NCI-H748 (cell line): Measurements from ENCODE around the gene HOOK2.
A peak's percentile ranks its signal among the peaks of the same experiment; 100 is the strongest.

ENCODE experiments used
- DNase-seq: peaks from one replicate; lab custom pipeline; 2025; ENCODE audit not compliant: unreplicated experiment; lab: John Stamatoyannopoulos, UW

HOOK2 gene

GRCh38 chr19:12783849-12784393 is 8.6 kb upstream of the HOOK2 start:
- no peak for DNase-seq

GRCh38 chr19:12783291-12783848 is 8.0 kb upstream of the HOOK2 start:
- DNase-seq = no peak

DNA sequence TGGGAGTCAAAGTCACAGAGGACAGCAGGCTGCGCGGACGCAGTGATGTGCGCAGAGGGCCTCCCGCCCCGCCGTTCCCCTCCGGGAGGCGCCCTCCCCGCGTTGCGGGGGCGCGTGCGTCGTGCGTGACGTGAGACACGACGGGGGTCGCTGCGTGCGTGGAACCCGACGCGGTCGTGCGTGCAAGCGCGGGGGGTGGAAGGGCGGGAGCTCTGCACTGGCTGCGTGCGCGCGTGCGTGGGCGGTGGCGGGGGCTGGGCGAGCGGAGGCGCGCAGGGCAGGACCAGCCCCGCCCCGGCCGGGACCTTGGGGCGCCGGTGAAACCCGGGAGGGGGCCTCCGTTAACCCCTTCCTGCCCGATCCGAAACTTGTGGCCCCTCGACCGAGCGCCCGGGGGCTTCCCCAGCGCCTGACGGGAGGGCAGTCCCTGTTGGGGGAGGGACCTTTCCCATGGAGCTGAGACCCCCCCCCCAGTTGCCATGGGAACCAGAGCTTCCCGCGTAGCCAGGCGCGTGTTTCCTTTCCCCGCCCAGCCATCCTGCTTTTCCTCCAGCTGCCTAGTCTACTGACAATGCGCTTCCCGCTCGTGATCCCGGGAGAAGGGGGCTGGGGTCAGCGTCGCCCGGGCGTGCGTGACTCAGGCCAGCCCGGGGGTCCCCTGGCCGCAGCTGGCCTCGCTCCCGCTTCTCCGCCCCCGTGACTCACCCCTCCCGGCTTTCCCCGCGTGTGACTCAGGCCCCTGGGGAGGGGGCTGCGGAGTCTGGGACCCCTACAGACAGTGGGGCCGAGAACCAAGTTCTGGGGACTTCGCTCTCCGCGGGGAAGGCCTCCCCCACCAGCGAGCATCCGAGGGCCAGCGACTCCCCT is 7.3 kb upstream of the HOOK2 start:
- peak; percentile 78 for DNase-seq

GRCh38 chr19:12782174-12782423 is 6.7 kb upstream of the HOOK2 start:
- DNase-seq = no peak

- DNase-seq = peak; percentile 16
Observed at GRCh38 chr19:12779162-12779993, 4.0 kb upstream of the HOOK2 start.

DNA sequence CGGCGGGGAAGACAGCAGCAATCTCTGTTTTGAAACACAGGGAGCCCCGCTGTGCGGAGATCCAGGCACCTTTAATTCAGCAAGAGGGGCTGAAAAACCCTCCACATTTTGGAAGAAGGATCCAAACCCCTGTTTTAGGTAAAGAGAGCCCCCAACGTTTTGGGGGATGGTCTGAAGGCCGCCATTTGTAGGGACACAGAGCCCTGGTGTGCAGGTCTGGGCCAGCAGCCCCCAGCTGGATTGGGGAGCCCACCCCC is 3.5 kb upstream of the HOOK2 start:
- no peak for DNase-seq

- peak; percentile 76 for DNase-seq
Observed at GRCh38 chr19:12778017-12778904, 2.9 kb upstream of the HOOK2 start.

DNA sequence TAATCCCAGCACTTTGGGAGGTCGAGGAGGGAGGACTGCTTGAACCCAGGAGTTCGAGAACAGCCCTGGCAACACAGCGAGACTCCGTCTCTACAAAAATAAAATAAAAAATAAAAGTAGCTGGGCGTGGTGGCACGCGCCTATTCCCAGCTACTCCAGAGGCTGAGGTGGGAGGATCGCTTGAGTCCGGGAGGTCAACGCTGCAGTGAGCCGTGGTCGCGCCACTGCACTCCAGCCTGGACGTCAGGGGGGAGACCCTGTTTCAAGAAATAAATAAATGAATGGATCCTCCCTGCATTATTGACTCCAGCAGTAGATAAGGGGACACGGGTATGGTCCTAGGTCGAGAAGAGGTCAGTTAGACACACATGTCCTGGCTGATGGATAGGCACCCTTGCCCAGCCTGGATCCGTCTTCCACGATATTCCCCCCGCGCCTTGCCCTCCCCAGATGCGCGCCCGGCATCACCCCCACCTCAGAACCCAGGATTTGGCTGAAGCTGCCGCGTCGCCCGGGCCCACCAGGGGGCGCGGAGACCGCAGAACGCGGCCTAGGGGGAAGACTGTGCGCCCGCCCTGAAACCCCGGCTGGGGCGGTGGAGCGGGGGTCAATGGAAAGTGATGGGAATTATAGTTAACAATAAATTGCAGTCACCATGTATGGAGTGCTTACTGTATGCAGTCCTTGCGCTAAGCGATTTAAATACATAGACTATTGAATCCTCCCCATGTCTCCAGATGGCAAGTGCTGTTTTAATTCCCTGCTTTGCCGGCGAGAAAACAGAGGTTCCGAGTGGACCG is 2.1 kb upstream of the HOOK2 start:
- peak; percentile 78 for DNase-seq

DNA sequence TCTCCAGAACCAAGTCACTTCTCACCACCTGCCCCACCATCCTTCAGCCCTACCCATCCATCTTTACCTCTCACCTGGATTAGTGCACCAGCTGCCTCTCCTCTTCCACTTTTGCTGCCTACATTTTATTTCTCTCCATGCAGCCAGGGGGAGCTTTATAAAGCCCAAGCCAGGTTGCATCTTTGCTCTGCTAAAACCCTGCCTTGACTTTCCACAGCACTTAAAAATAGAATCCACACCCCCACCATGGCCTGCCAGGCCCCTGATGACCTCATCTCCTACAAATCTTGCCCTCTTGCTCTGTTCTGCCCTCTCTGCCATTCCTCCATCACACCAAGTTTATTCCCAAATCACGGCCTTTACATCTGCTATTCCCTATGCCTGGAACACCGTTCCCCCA is 1.8 kb downstream of the HOOK2 start:
- DNase-seq = no peak

GRCh38 chr19:12772323-12772722 is 3.0 kb downstream of the HOOK2 start:
- DNase-seq = no peak

DNA sequence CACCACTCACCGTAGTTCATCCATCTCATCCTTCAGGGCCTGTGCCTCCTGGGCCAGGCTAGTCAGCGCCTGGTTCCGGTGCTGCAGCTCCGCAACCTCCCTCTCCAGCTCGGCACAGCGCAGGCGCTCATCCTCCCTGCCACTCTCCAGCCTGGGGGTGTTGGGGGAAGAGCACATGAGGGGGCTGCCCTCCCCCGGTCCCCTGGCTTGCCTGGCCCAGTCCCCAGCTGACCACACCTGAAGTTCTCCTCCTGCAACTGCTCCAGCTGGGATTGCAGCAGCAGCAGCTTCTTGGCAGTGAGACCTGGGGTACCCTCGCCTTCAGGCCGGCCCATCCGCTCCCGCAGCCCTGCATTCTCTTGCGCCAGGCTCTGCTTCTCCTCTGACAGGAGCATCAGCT is 4.4 kb downstream of the HOOK2 start:
- no peak for DNase-seq

DNA sequence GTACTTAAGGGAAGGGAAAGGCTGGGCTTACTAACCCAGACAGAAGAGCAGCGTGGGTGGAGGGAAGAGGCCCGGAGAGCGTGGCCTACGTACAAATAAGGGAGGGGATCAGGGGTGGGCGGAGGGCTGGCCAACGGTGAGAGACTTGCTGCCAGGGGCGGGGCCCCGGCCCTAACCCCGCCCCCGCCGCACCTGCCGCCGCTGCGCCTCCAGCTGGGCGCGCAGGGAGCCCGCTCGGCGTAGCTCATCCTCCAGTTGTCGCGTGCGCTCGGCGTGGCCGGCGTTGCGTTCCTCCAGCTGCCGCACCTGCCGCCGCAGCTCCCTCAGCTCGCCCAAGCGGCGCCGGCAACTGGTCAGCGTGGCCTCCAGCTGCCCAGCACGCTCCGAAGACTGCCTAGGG is 5.7 kb downstream of the HOOK2 start:
- DNase-seq = peak; percentile 92

GRCh38 chr19:12767666-12768065 is 7.7 kb downstream of the HOOK2 start:
- DNase-seq = no peak

DNA sequence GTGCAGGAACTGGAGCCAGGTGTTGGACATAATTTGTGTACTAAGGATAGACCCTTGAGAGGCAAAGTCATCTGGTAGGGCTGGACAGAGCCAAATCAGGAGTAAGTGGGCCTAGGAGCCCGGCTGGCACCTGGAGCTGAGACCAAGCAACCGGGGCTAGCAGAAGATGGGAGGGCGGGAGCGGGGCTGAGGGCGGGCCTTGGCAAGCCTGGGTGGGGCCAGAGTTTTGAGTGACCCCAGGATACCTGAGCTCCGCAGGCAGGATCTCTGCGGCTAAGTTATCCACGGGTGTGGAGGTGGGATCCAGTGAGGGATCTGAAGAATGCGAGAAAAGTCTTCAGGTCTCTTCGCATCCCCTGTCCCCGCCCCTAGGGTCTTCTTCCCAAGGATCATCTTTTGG is 8.2 kb downstream of the HOOK2 start:
- no peak for DNase-seq

DNA sequence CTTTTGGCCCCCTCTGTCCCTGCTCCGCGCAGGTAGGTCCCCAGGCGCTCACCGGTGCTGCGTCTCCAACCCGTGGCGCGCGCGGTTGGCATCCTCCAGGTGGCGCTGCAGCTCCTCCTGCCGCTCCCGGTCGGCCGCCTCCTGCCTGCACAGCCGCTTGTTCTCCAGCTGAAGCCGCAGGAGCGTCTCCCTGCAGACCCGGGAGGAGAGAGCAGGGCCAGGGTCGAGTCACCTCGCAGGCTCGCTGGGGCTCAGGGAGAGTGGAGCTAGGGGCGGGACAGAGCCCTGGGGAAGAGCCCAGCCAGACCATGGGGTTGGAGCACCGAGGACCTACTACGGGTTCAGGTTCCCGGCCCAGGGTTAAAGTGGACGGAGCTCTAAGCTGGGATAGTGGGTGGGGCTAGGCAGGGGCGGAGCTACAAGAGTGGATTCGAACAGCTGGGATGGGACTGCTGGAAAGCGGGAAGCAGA is 9.3 kb downstream of the HOOK2 start:
- peak; percentile 66 for DNase-seq

GRCh38 chr19:12764698-12765097 is 10.7 kb downstream of the HOOK2 start:
- DNase-seq = no peak

- DNase-seq = no peak
Observed at GRCh38 chr19:12763100-12763499, 12.3 kb downstream of the HOOK2 start.

GRCh38 chr19:12759686-12760085 is 15.7 kb downstream of the HOOK2 start:
- DNase-seq = no peak

GRCh38 chr19:12757544-12758274 is 17.6 kb downstream of the HOOK2 start:
- DNase-seq = peak; percentile 74
